IMR-90 (cell line): ENCODE measurements around the gene VPS35. TPM values are rescaled to one million over a fixed set of nuclear protein-coding genes. Genes with fewer than 3 reads are reported as not detected.

Source experiments
- ATAC-seq: fragments of 200-7000 bp; cut with Tn5 transposase; 2 replicates; pipeline ENCODE4 v1.9.1; 2020; ENCODE audit warnings: low read depth, mild to moderate bottlenecking, moderate library complexity
- BruUV-seq: library from RNA; stranded (reverse); fragments of 400-500 nt; replicated peaks from 2 replicates; lab custom pipeline; 2021; lab: Mats Ljungman, UMichigan
- CTCF ChIA-PET: fragments of 300-600 bp; formaldehyde crosslinking; extraction: SDS; loops from one replicate; lab custom pipeline; 2021; ENCODE audit warnings: antibody characterized with exemption; lab: Yijun Ruan, JAX
- POLR2A ChIA-PET: fragments of 300-600 bp; sonication (Branson Sonifier 250); formaldehyde crosslinking; loops from one replicate; lab custom pipeline; 2022; ENCODE audit warnings: antibody characterized with exemption; ENCODE audit not compliant: unreplicated experiment; lab: Charles Lee
- DNase-seq: peaks from one replicate; pipeline ENCODE4 v3.0.0; 2013
- H2AFZ ChIP-seq: replicated peaks from 2 replicates; pipeline ENCODE3; 2013; ENCODE audit warnings: low read length, mild to moderate bottlenecking; ENCODE audit not compliant: poor library complexity
- H2AK5ac ChIP-seq: 2 replicates; pipeline ENCODE4 v1.6.1; 2013; ENCODE audit warnings: low read depth, low read length, inconsistent platforms
- H2AK9ac ChIP-seq: replicated peaks from 2 replicates; pipeline ENCODE3; 2013; ENCODE audit warnings: mild to moderate bottlenecking, low read depth, low read length, moderate library complexity; ENCODE audit not compliant: poor library complexity
- H2BK120ac ChIP-seq: 2 replicates; pipeline ENCODE4 v1.6.1; 2013; ENCODE audit warnings: low read depth, low read length, inconsistent platforms
- H2BK15ac ChIP-seq: 3 replicates; pipeline ENCODE4 v1.6.1; 2013; ENCODE audit warnings: low read depth, low read length, inconsistent platforms
- H2BK20ac ChIP-seq: 2 replicates; pipeline ENCODE4 v1.6.1; 2013; ENCODE audit warnings: low read depth, mild to moderate bottlenecking, inconsistent platforms, low read length, moderate library complexity
- H2BK5ac ChIP-seq: 2 replicates; pipeline ENCODE4 v1.6.1; 2013; ENCODE audit warnings: mild to moderate bottlenecking, low read depth, low read length, inconsistent platforms; ENCODE audit not compliant: poor library complexity, severe bottlenecking
- H3K14ac ChIP-seq: replicated peaks from 2 replicates; pipeline ENCODE4 v1.6.1; 2013; ENCODE audit warnings: low read depth, low read length, inconsistent platforms
- H3K18ac ChIP-seq: 2 replicates; pipeline ENCODE4 v1.6.1; 2013; ENCODE audit warnings: low read depth, low read length, control low read depth
- H3K23ac ChIP-seq: 2 replicates; pipeline ENCODE4 v1.6.1; 2013; ENCODE audit warnings: low read depth, low read length, inconsistent platforms
- H3K27ac ChIP-seq: 2 replicates; pipeline ENCODE4 v1.5.1; 2013; ENCODE audit warnings: mild to moderate bottlenecking, control low read depth, low read length; ENCODE audit not compliant: insufficient read depth
- H3K27me3 ChIP-seq: 2 replicates; pipeline ENCODE4 v1.6.1; 2013; ENCODE audit warnings: low read length; ENCODE audit not compliant: control insufficient read depth, insufficient read depth
- H3K36me3 ChIP-seq: 2 replicates; pipeline ENCODE4 v1.6.1; 2013; ENCODE audit warnings: low read length, mixed read lengths; ENCODE audit not compliant: control insufficient read depth, insufficient read depth
- H3K4ac ChIP-seq: 2 replicates; pipeline ENCODE4 v1.6.1; 2013; ENCODE audit warnings: low read depth, low read length, inconsistent platforms
- H3K4me1 ChIP-seq: 2 replicates; pipeline ENCODE4 v1.6.1; 2013; ENCODE audit warnings: low read length, mixed read lengths; ENCODE audit not compliant: control insufficient read depth, insufficient read depth
- H3K4me2 ChIP-seq: 2 replicates; pipeline ENCODE4 v1.6.1; 2013; ENCODE audit warnings: low read depth, mild to moderate bottlenecking, control low read depth, low read length, moderate library complexity
- H3K4me3 ChIP-seq: 2 replicates; pipeline ENCODE4 v1.5.1; 2013; ENCODE audit warnings: low read depth, mild to moderate bottlenecking, control low read depth, low read length, moderate library complexity; ENCODE audit not compliant: insufficient read depth
- H3K56ac ChIP-seq: 2 replicates; pipeline ENCODE4 v1.6.1; 2013; ENCODE audit warnings: low read length, inconsistent platforms; ENCODE audit not compliant: insufficient read depth; ENCODE audit errors: extremely low read depth
- H3K79me1 ChIP-seq, 2 experiments: 2 replicates each; pipeline ENCODE4 v1.6.1; 2013; ENCODE audit warnings: low read length in 2 of 2, inconsistent platforms in 1 of 2, low read depth in 1 of 2
- H3K9ac ChIP-seq: 2 replicates; pipeline ENCODE4 v1.6.1; 2013; ENCODE audit warnings: low read depth, low read length, control low read depth
- H3K9me1 ChIP-seq: 2 replicates; pipeline ENCODE4 v1.6.1; 2013; ENCODE audit warnings: low read length, inconsistent platforms; ENCODE audit not compliant: insufficient read depth
- H3K9me3 ChIP-seq: 2 replicates; pipeline ENCODE4 v1.6.1; 2013; ENCODE audit warnings: low read length; ENCODE audit not compliant: control insufficient read depth, insufficient read depth
- H4K20me1 ChIP-seq: 2 replicates; pipeline ENCODE4 v1.6.1; 2013; ENCODE audit warnings: low read length, inconsistent platforms; ENCODE audit not compliant: insufficient read depth
- H4K5ac ChIP-seq: 2 replicates; pipeline ENCODE4 v1.6.1; 2013; ENCODE audit warnings: mild to moderate bottlenecking, low read depth, low read length, control low read depth
- H4K8ac ChIP-seq, 2 experiments: 2 replicates each; pipeline ENCODE4 v1.6.1; 2013; ENCODE audit warnings: low read depth in 2 of 2, low read length in 2 of 2, control low read depth in 1 of 2, inconsistent platforms in 1 of 2
- H4K91ac ChIP-seq: 2 replicates; pipeline ENCODE4 v1.6.1; 2013; ENCODE audit warnings: low read depth, low read length, inconsistent platforms; ENCODE audit not compliant: insufficient read depth
- ELK1 ChIP-seq: fragments of 150-350 bp; IDR thresholded peaks from 2 replicates; pipeline ENCODE4 v1.6.1; 2016; ENCODE audit warnings: low read depth, mild to moderate bottlenecking, low read length, moderate library complexity, borderline replicate concordance
- USF2 ChIP-seq: fragments of 150-350 bp; IDR thresholded peaks from 2 replicates; pipeline ENCODE4 v1.6.1; 2017; ENCODE audit warnings: mild to moderate bottlenecking, antibody characterized with exemption, low read length, low read depth
- WGBS, 2 experiments: methylation state at CpG; one replicate each; pipeline versions ENCODE4 v1.1.5 to v1.1.7; 2013; ENCODE audit warnings: missing lambda C conversion rate in 2 of 2; ENCODE audit not compliant: insufficient read length in 1 of 2; ENCODE audit errors: extremely low coverage in 2 of 2; 5-methylcytosine and 5-hydroxymethylcytosine counted together
- dilution Hi-C: fragments of 300-500 bp; cut with HindIII; formaldehyde crosslinking; loops from one replicate; pipeline ENCODE4 v1.14.3; 2018; ENCODE audit warnings: low sequenced_read_pairs; ENCODE audit not compliant: unreplicated experiment
- in situ Hi-C: fragments of 300-500 bp; cut with MboI; formaldehyde crosslinking; loops from 3 replicates; pipeline ENCODE4 v1.14.3; 2019; ENCODE audit warnings: low sequenced_read_pairs, inconsistent platforms, mixed read lengths
- intact Hi-C: fragments of 100-400 bp; cut with micrococcal nuclease; formaldehyde crosslinking; loops from 2 replicates; pipeline ENCODE4 v1.10.0; 2022
- polyA plus RNA-seq, 3 experiments: library from polyadenylated mRNA; depleted of rRNA; stranded (reverse); fragments of >200 nt; gene quantifications; 2 replicates each; pipeline ENCODE4 v1.2.3, GENCODE V29; 2012; ENCODE audit warnings: low replicate concordance in 1 of 3
- total RNA-seq: library from RNA; depleted of rRNA; stranded (reverse); fragments of >200 nt; gene quantifications from 2 replicates; pipeline ENCODE4 v1.2.3, GENCODE V29; 2012

Gene VPS35
- total and polyA plus RNA-seq, 2 of the 4 experiments (the other 2 are of a cell fraction) = 42.3 to 89.4 TPM

GRCh38 chr16:46649588-46650253, 39.3 kb downstream of the VPS35 start:
- Histone ChIP-seq H2BK15ac (no peak overlapping the region), H3K36me3 (no peaks in the 10 kb centered on the region), H2BK20ac (no peak overlapping the region), H2AFZ (peak overlapping the region; percentile 81), H3K56ac (no peak overlapping the region), H4K5ac (no peak overlapping the region), H3K79me1 (no peaks in the 10 kb centered on the region), H2BK120ac (no peak overlapping the region), H2AK9ac (peak overlapping the region; percentile 3), H3K4me1 (peaks cover 2% of the 10 kb centered on the region; the same call in 1 of the 2 replicates), H4K91ac (no peak overlapping the region), H3K14ac (peak overlapping the region; percentile 66; the same call in 1 of the 2 replicates), H3K4me2 (peak overlapping the region; percentile 46; the same call in 1 of the 2 replicates), H3K9me1 (peaks cover 9% of the 10 kb centered on the region; the same call in 1 of the 2 replicates), H3K23ac (no peak overlapping the region), H3K9ac (no peak overlapping the region), H3K4me3 (peak overlapping the region; percentile 17; the same call in 1 of the 2 replicates), H3K4ac (peak overlapping the region; percentile 56; the same call in 1 of the 2 replicates), H3K27ac (peak overlapping the region; percentile 40; the same call in 1 of the 2 replicates), H4K8ac (peak overlapping the region in 1 of 2 experiments; percentile 72; a peak in 1 of 4 replicates), H2AK5ac (no peak overlapping the region; the same call in 1 of the 2 replicates), H3K18ac (no peak overlapping the region), H3K9me3 (no peaks in the 10 kb centered on the region), H3K27me3 (no peaks in the 10 kb centered on the region), H4K20me1 (no peaks in the 10 kb centered on the region), H2BK5ac (no peak overlapping the region)
- peak; percentile 64 for ATAC-seq
- dilution Hi-C loops = no loop called here
- intact Hi-C loops = no loop called here
- peak; percentile 46; the same call in 1 of the 2 replicates for TF ChIP-seq USF2
- no peak for TF ChIP-seq ELK1
- DNase-seq = peak; percentile 51
- ChIA-PET CTCF (interaction anchor here (0.7 kb wide), 1 partner anchor 30 kb away, joined by 3 read pairs; no protein-coding TSS in a partner anchor), POLR2A (no interaction called here)
- BruUV-seq = no TSS peak
- WGBS, 2 experiments = 95% methylated on average over 7 of the region's 27 CpGs; no CpG with 5 or more reads in 1 of the 2 experiments
- in situ Hi-C loops = no loop called here
